ENCODE data around the gene FADS1. TPM values are rescaled to one million over a fixed set of nuclear protein-coding genes. Genes with fewer than 3 reads are reported as not detected.

The FADS1 gene
- total and polyA plus RNA-seq, 12 donors: 28.3 to 410 (median 102) TPM

- Histone ChIP-seq H3K9me3 (replicated peaks in 1 of 3) (no peaks in the 10 kb centered on the region), H3K36me3 (replicated peaks in 1 of 2) (no peaks in the 10 kb centered on the region), H3K27ac (no peak overlapping the region), H3K4me1 (replicated peaks in 1 of 2) (peaks cover 0 to 11% of the 10 kb centered on the region in 2 donors), H3K4me3 (no peak overlapping the region), H3K27me3 (no peaks in the 10 kb centered on the region)
- WGBS, 4 donors: 94 to 97% (median 96%) methylated on average over 6 of the region's 6 CpGs
- TF ChIP-seq POLR2A (IDR thresholded peaks at IDR 0.05) (no peak), CTCF (IDR thresholded peaks at IDR 0.05) (no peak)
- intact Hi-C loops (cut with DNase I): no loop called here
- no peak for DNase-seq
Observed at GRCh38 chr11:61775106-61775505, 41.7 kb downstream of the FADS1 start.

DNA sequence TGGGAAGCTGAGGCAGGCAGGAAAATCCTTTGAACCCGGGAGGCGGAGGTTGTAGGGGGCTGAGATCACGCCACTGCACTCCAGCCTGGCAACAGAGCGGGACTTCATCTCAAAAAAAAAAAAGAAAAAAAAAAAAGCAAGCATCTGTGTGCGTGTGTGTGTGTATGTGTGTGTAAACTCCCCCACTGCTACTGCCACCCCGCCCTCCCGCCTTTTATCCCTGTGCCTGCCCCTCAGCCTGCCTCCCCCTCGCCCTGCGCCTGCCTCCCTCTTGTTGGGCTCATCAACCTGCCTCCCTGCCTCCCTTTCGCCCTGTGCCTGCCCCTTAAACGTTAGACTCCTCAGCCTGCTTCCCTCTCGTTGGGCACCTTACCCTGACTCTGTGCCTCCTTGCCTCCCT, 42.4 kb downstream of the FADS1 start:
- H3K36me3 ChIP-seq (replicated peaks in 1 of 2): no peaks in the 10 kb centered on the region
- H3K4me3 ChIP-seq: no peak overlapping the region
- DNase-seq: no peak
- 86 to 91% (median 87%) methylated on average over 12 of the region's 12 CpGs for WGBS, 4 donors
- TF ChIP-seq POLR2A (IDR thresholded peaks at IDR 0.05) (no peak), CTCF (IDR thresholded peaks at IDR 0.05) (no peak)
- no peak overlapping the region for H3K27ac ChIP-seq
- intact Hi-C loops (cut with DNase I): no loop called here
- H3K9me3 ChIP-seq (replicated peaks in 1 of 3): no peaks in the 10 kb centered on the region
- H3K27me3 ChIP-seq: no peaks in the 10 kb centered on the region
- H3K4me1 ChIP-seq (replicated peaks in 1 of 2): peaks cover 0 to 11% of the 10 kb centered on the region in 2 donors

GRCh38 chr11:61773809-61774208, 43.0 kb downstream of the FADS1 start:
- WGBS, 4 donors: 89 to 94% (median 91%) methylated on average over 11 to 18 of the region's 18 CpGs

DNA sequence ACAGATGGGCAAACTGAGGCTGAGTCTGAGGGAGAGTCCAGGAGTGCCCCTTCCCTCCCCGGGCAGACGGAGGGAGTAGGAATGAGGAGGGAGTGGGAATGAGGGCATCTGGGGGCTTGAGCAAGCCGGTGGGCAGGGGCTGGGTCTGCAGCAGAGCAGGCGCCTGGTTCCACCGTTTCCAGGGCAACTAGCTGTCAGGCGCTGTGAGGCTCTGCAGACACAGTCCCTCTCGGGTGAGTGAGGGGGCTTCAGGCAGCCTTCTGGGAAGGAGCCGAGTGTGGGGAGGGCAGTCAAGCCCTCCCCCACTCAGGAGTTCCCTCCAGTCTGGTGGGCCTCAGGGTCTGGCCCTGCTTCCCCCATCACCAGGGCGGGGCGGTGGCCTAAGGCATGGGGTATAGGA, 43.4 kb downstream of the FADS1 start:
- Histone ChIP-seq H3K36me3 (replicated peaks in 1 of 2) (no peaks in the 10 kb centered on the region), H3K27ac (no peak overlapping the region), H3K4me3 (no peak overlapping the region), H3K9me3 (replicated peaks in 1 of 3) (no peaks in the 10 kb centered on the region), H3K27me3 (no peaks in the 10 kb centered on the region), H3K4me1 (replicated peaks in 1 of 2) (peaks cover 0 to 11% of the 10 kb centered on the region in 2 donors)
- DNase-seq: no peak
- WGBS, 4 donors: 66 to 84% (median 80%) methylated on average over 10 of the region's 10 CpGs
- intact Hi-C loops (cut with DNase I): no loop called here
- TF ChIP-seq POLR2A (IDR thresholded peaks at IDR 0.05): no peak
- TF ChIP-seq CTCF (IDR thresholded peaks at IDR 0.05): no peak

More at GRCh38 chr11:61773809-61774208, 43.0 kb downstream of the FADS1 start:
- no peak for TF ChIP-seq CTCF (IDR thresholded peaks at IDR 0.05)
- no peak for TF ChIP-seq POLR2A (IDR thresholded peaks at IDR 0.05)
- Histone ChIP-seq H3K9me3 (replicated peaks in 1 of 3) (no peaks in the 10 kb centered on the region), H3K4me1 (replicated peaks in 1 of 2) (peaks cover 0 to 11% of the 10 kb centered on the region in 2 donors), H3K27ac (no peak overlapping the region), H3K27me3 (no peaks in the 10 kb centered on the region), H3K36me3 (replicated peaks in 1 of 2) (no peaks in the 10 kb centered on the region), H3K4me3 (no peak overlapping the region)
- no peak for DNase-seq
- intact Hi-C loops (cut with DNase I): no loop called here
